Measurements from ENCODE around the gene GTF3C2.
A peak's percentile ranks its signal among the peaks of the same experiment; 100 is the strongest.
"Not testable (repeated sequence)": the region's sequence is repeated elsewhere in the genome, so short reads cannot be mapped to it uniquely, and the experiment has no call there.

Gene GTF3C2

GRCh38 chr2:27354597-27354927 is 2.0 kb downstream of the GTF3C2 start:
- no peak for TF ChIP-seq CTCF (conservative IDR thresholded peaks at IDR 0.05; ENCODE audit: low read depth, low read length)
- H4K20me1 ChIP-seq (ENCODE audit: insufficient read depth) = 0 out of 2 replicates have a peak, but pooled peaks cover 5% of the 10 kb centered on the region
- no peak overlapping the region for H3K27ac ChIP-seq
- no peak overlapping the region; the same call in 1 of the 2 replicates for H3K4me2 ChIP-seq
- no peaks in the 10 kb centered on the region for H3K27me3 ChIP-seq (ENCODE audit: insufficient read depth, low read depth)
- peaks cover 61% of the 10 kb centered on the region for H3K4me1 ChIP-seq (ENCODE audit: low read depth, poor library complexity, severe bottlenecking)
- H3K9ac ChIP-seq = no peak overlapping the region
- H3K79me2 ChIP-seq (ENCODE audit: insufficient read depth, low read depth) = peaks cover 84% of the 10 kb centered on the region
- no peak overlapping the region for H3K4me3 ChIP-seq (IDR thresholded peaks at IDR 0.05; ENCODE audit: insufficient read depth, low read depth, low read length)
- no peak overlapping the region for H2AFZ ChIP-seq (ENCODE audit: low read depth)
- no peaks in the 10 kb centered on the region for H3K36me3 ChIP-seq (ENCODE audit: insufficient read depth)

- Histone ChIP-seq H3K4me3 (IDR thresholded peaks at IDR 0.05; ENCODE audit: insufficient read depth, low read depth, low read length) (no peak overlapping the region), H3K27ac (no peak overlapping the region), H3K4me2 (no peak overlapping the region), H3K27me3 (ENCODE audit: insufficient read depth, low read depth) (no peaks in the 10 kb centered on the region), H2AFZ (ENCODE audit: low read depth) (no peak overlapping the region), H4K20me1 (ENCODE audit: insufficient read depth) (0 out of 2 replicates have a peak, but pooled peaks cover 9% of the 10 kb centered on the region), H3K9ac (no peak overlapping the region), H3K79me2 (ENCODE audit: insufficient read depth, low read depth) (peaks cover 89% of the 10 kb centered on the region), H3K4me1 (ENCODE audit: low read depth, poor library complexity, severe bottlenecking) (peaks cover 64% of the 10 kb centered on the region), H3K36me3 (ENCODE audit: insufficient read depth) (no peaks in the 10 kb centered on the region)
- TF ChIP-seq CTCF (conservative IDR thresholded peaks at IDR 0.05; ENCODE audit: low read depth, low read length) = no peak
Measured at GRCh38 chr2:27353762-27354596, 2.6 kb downstream of the GTF3C2 start.

GRCh38 chr2:27353386-27353761 is 3.2 kb downstream of the GTF3C2 start:
- not testable (repeated sequence) for H3K4me2 ChIP-seq

GRCh38 chr2:27351802-27352598 is 4.6 kb downstream of the GTF3C2 start:
- no peak overlapping the region for H3K9ac ChIP-seq
- H3K27me3 ChIP-seq (ENCODE audit: insufficient read depth, low read depth) = no peaks in the 10 kb centered on the region
- no peak overlapping the region for H3K27ac ChIP-seq
- no peak overlapping the region for H2AFZ ChIP-seq (ENCODE audit: low read depth)
- no peak overlapping the region for H3K4me3 ChIP-seq (IDR thresholded peaks at IDR 0.05; ENCODE audit: insufficient read depth, low read depth, low read length)
- H3K79me2 ChIP-seq (ENCODE audit: insufficient read depth, low read depth) = peaks cover 88% of the 10 kb centered on the region
- TF ChIP-seq CTCF (conservative IDR thresholded peaks at IDR 0.05; ENCODE audit: low read depth, low read length) = no peak
- H3K4me2 ChIP-seq = peak overlapping the region; percentile 3; the same call in 1 of the 2 replicates
- 0 out of 2 replicates have a peak, but pooled peaks cover 9% of the 10 kb centered on the region for H4K20me1 ChIP-seq (ENCODE audit: insufficient read depth)
- H3K36me3 ChIP-seq (ENCODE audit: insufficient read depth) = no peaks in the 10 kb centered on the region
- H3K4me1 ChIP-seq (ENCODE audit: low read depth, poor library complexity, severe bottlenecking) = peaks cover 55% of the 10 kb centered on the region

More at GRCh38 chr2:27353386-27353761, 3.2 kb downstream of the GTF3C2 start:
- H3K27me3 ChIP-seq (ENCODE audit: insufficient read depth, low read depth); H3K27ac ChIP-seq; H3K9ac ChIP-seq; H4K20me1 ChIP-seq (ENCODE audit: insufficient read depth); H3K36me3 ChIP-seq (ENCODE audit: insufficient read depth); H3K4me3 ChIP-seq (IDR thresholded peaks at IDR 0.05; ENCODE audit: insufficient read depth, low read depth, low read length); H2AFZ ChIP-seq (ENCODE audit: low read depth): not testable (repeated sequence)
- Histone ChIP-seq H3K4me1 (ENCODE audit: low read depth, poor library complexity, severe bottlenecking) (peaks cover 63% of the 10 kb centered on the region), H3K79me2 (ENCODE audit: insufficient read depth, low read depth) (peaks cover 88% of the 10 kb centered on the region)
